ENCODE data around the gene POR.

Gene POR

GRCh38 chr7:75916685-75917634, 2.0 kb downstream of the POR start:
- DNase-seq = no peak

GRCh38 chr7:75920431-75921161, 5.6 kb downstream of the POR start:
- DNase-seq = peak; percentile 48 to 59

- no peak for DNase-seq
Measured at GRCh38 chr7:75921479-75921878, 6.5 kb downstream of the POR start.

- DNase-seq = no peak
Measured at GRCh38 chr7:75922966-75923603, 8.1 kb downstream of the POR start.

- DNase-seq = no peak
Measured at GRCh38 chr7:75924256-75924655, 9.3 kb downstream of the POR start.

GRCh38 chr7:75924889-75925288, 9.9 kb downstream of the POR start:
- no peak for DNase-seq

- no peak for DNase-seq
Measured at GRCh38 chr7:75925717-75926435, 10.9 kb downstream of the POR start.

- DNase-seq = peak; percentile 25 to 36
Measured at GRCh38 chr7:75928568-75928914, 13.6 kb downstream of the POR start.

GRCh38 chr7:75931680-75932079, 16.7 kb downstream of the POR start:
- no peak for DNase-seq

GRCh38 chr7:75937958-75938786, 23.2 kb downstream of the POR start:
- DNase-seq = no peak

GRCh38 chr7:75938921-75939320, 24.0 kb downstream of the POR start:
- DNase-seq = no peak

GRCh38 chr7:75943864-75944263, 28.9 kb downstream of the POR start:
- DNase-seq = no peak

- DNase-seq = no peak
Measured at GRCh38 chr7:75944507-75944906, 29.6 kb downstream of the POR start.

- no peak for DNase-seq
Measured at GRCh38 chr7:75945297-75946168, 30.6 kb downstream of the POR start.

- no peak for DNase-seq
Measured at GRCh38 chr7:75946207-75946855, 31.4 kb downstream of the POR start.

GRCh38 chr7:75948179-75948578, 33.2 kb downstream of the POR start:
- DNase-seq = no peak

GRCh38 chr7:75950111-75950681, 35.2 kb downstream of the POR start:
- no peak for DNase-seq

GRCh38 chr7:75951506-75951905, 36.6 kb downstream of the POR start:
- no peak for DNase-seq

GRCh38 chr7:75953431-75953830, 38.5 kb downstream of the POR start:
- DNase-seq = no peak

GRCh38 chr7:75953931-75954330, 39.0 kb downstream of the POR start:
- DNase-seq = no peak
